Mucosa of stomach (tissue), 1 donor: ENCODE results near the gene ANKRD55.

Experiments
- H3K27me3 ChIP-seq: one replicate; pipeline ENCODE4 v1.7.0; 2013; ENCODE audit warnings: mild to moderate bottlenecking, low read length; ENCODE audit not compliant: control insufficient read depth, insufficient read depth
- H3K36me3 ChIP-seq: one replicate; pipeline ENCODE4 v1.7.0; 2013; ENCODE audit warnings: low read length; ENCODE audit not compliant: control insufficient read depth, insufficient read depth
- H3K4me1 ChIP-seq: one replicate; pipeline ENCODE4 v1.7.0; 2013; ENCODE audit warnings: mild to moderate bottlenecking, low read length; ENCODE audit not compliant: control insufficient read depth, insufficient read depth
- H3K4me3 ChIP-seq: one replicate; pipeline ENCODE4 v1.7.0; 2013; ENCODE audit warnings: low read length
- H3K9ac ChIP-seq: one replicate; pipeline ENCODE4 v1.7.0; 2013; ENCODE audit warnings: mild to moderate bottlenecking, low read length, moderate library complexity
- H3K9me3 ChIP-seq: one replicate; pipeline ENCODE4 v1.7.0; 2013; ENCODE audit warnings: mild to moderate bottlenecking, low read length, moderate library complexity; ENCODE audit not compliant: control insufficient read depth
- donor health status: Pancreatic carcinoma.

Gene ANKRD55

DNA sequence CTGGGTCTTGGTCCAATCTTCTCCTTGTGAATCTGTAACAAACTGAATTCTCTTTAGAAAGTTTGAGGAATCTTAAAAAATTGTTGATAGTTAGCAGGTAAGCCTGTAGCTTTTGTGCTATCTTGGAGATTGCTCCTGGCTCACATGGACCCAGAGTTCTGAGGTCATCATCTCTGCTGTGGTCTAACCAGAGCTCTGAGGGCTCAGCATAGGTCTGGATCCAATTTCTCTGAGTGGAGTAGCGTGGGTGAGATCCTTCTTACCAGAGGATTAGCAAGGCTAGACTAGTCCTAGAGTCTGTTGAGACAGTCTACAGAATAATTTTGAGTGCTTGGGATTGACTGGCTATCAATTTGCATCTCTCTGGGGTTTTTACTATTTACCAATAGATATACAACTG is 177.8 kb downstream of the ANKRD55 start:
- H3K9me3 ChIP-seq = peaks cover 5% of the 10 kb centered on the region
- no peak overlapping the region for H3K9ac ChIP-seq
- no peak overlapping the region for H3K4me3 ChIP-seq
- H3K36me3 ChIP-seq = no peaks in the 10 kb centered on the region
- H3K4me1 ChIP-seq = peaks cover 7% of the 10 kb centered on the region
- no peaks in the 10 kb centered on the region for H3K27me3 ChIP-seq

DNA sequence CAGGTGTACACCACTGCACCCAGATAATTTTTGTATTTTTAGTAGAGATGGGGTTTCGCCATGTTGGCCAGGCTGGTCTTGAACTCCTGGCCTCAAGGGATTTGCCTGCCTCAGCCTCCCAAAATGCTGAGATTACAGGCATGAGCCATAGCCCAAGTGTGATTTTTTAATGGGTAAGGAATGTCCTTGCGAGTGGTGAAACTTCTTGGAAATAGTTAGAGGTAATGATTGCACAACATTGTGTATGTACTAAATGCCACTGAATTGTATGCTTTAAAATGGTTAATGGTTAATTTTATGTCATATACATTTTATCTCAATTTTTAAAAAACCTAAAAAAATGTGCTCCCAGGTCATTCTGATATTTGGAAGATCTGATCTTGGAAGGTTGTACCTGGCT is 178.5 kb downstream of the ANKRD55 start:
- Histone ChIP-seq H3K36me3 (no peaks in the 10 kb centered on the region), H3K27me3 (no peaks in the 10 kb centered on the region), H3K9me3 (peaks cover 5% of the 10 kb centered on the region), H3K4me1 (peaks cover 11% of the 10 kb centered on the region), H3K9ac (no peak overlapping the region), H3K4me3 (no peak overlapping the region)

DNA sequence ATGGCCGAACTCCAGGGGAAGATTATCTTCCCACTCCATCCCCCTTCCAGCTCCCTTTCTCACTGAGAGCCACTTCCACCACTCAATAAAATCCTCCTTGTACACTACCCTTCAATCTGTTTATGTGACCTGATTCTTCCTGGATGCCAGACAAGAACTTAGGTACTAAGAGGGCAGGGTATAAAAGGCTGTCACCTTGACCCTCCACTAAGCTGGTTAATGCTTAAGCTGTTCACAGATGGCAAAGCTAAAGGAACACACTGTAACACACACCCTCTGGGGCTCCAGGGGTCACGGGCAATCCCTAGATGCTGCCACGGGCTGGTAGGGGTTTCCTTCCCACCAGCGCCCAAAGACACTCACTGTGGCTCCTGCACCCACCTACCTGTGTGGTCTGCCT is 179.8 kb downstream of the ANKRD55 start:
- no peaks in the 10 kb centered on the region for H3K36me3 ChIP-seq
- H3K27me3 ChIP-seq = no peaks in the 10 kb centered on the region
- H3K4me3 ChIP-seq = no peak overlapping the region
- H3K4me1 ChIP-seq = peaks cover 6% of the 10 kb centered on the region
- H3K9ac ChIP-seq = no peak overlapping the region
- peaks cover 5% of the 10 kb centered on the region for H3K9me3 ChIP-seq

DNA sequence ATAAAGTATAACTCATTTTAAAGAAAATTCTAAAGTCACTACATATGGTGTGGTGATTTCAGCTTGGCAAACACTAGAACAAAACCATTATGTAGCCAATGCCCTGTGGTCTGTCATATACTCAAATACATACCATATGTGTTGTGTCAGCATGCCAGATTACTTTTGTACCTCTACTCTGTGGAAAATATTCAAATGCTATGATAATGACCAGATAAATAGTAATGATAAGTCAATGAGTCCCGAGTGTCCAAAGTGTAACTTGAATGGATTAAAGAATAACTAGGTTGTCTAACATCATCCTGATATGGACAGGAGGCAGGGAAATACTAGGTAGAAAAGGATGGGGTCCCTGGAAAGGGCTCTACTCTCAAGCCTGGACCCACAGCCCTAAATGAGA is 180.4 kb downstream of the ANKRD55 start:
- no peaks in the 10 kb centered on the region for H3K27me3 ChIP-seq
- peaks cover 5% of the 10 kb centered on the region for H3K9me3 ChIP-seq
- no peak overlapping the region for H3K4me3 ChIP-seq
- no peak overlapping the region for H3K9ac ChIP-seq
- no peaks in the 10 kb centered on the region for H3K36me3 ChIP-seq
- peaks cover 10% of the 10 kb centered on the region for H3K4me1 ChIP-seq

DNA sequence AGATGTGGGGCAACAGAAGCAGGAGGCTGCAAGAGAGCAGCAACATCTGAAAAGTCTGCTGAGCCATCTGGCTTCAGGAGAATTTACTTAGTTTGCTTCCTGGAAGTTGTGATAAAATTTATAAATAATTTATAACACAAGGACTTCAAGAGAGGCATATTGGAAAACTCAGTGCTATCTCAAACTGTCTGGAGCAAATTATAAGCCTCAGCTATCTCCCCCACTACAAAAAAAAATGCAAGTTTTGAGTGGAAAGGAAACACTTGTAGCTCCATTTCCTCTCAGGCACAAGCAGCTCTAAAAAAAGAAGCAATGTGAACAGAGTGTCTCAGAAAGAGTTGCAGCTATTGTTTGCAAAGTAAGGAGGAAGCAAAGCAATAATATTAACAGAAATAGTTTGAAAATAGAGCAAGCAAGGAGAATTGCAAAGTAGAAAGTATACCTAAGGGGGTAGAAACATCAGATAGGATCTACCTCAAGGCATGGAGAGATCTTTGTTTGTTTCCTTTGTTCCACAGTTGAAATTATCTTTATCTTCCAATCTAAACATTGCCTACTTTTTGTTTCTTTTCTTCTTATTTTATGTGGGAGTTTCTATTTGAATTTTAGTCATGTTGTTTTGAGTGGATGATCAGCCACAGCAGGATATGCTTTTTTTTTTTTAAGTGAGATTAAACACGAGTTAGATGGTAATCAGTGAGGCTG is 182.4 kb downstream of the ANKRD55 start:
- Histone ChIP-seq H3K4me1 (peaks cover 10% of the 10 kb centered on the region), H3K4me3 (no peak overlapping the region), H3K9ac (no peak overlapping the region), H3K27me3 (no peaks in the 10 kb centered on the region), H3K9me3 (peaks cover 5% of the 10 kb centered on the region), H3K36me3 (no peaks in the 10 kb centered on the region)
